ENCODE data around the gene PEX26. TPM values are rescaled to one million over a fixed set of nuclear protein-coding genes. Genes with fewer than 3 reads are reported as not detected.

PEX26 gene
- total RNA-seq, 1 donor from 2014 or later = 44.9 TPM

DNA sequence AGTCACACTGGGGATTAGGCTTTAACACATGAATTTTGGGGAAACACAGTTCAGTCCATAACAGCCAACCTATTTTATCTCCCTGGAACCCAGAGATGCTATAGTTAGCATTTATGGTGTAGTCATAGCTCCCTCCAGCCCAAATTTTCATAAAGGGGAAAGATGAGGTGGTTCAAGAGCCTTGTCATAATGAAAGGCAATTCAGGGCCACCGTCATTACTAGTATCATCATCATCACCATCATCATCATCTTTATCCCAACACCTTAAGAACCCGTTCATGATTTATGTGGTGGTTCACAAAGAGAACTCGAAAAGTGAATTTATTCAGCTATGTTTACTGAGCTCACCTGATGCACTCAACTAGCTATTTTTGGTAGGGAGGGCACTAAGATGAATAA is 30.4 kb downstream of the PEX26 start:
- H3K9me3 Mint-ChIP-seq = peaks cover 3% of the 10 kb centered on the region
- H3K27ac Mint-ChIP-seq (ENCODE audit: unreplicated experiment) = no peak overlapping the region
- no peak for DNase-seq (ENCODE audit: low read depth, low spot score)
- H3K36me3 Mint-ChIP-seq (ENCODE audit: low read depth) = peaks cover 8% of the 10 kb centered on the region
- H3K4me3 Mint-ChIP-seq = no peak overlapping the region
- TF ChIP-seq, protein P1, sequence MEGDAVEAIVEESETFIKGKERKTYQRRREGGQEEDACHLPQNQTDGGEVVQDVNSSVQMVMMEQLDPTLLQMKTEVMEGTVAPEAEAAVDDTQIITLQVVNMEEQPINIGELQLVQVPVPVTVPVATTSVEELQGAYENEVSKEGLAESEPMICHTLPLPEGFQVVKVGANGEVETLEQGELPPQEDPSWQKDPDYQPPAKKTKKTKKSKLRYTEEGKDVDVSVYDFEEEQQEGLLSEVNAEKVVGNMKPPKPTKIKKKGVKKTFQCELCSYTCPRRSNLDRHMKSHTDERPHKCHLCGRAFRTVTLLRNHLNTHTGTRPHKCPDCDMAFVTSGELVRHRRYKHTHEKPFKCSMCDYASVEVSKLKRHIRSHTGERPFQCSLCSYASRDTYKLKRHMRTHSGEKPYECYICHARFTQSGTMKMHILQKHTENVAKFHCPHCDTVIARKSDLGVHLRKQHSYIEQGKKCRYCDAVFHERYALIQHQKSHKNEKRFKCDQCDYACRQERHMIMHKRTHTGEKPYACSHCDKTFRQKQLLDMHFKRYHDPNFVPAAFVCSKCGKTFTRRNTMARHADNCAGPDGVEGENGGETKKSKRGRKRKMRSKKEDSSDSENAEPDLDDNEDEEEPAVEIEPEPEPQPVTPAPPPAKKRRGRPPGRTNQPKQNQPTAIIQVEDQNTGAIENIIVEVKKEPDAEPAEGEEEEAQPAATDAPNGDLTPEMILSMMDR (conservative IDR thresholded peaks at IDR 0.05) = no peak
- peaks cover 9% of the 10 kb centered on the region for H3K4me1 Mint-ChIP-seq
- peaks cover 25% of the 10 kb centered on the region for H3K27me3 Mint-ChIP-seq (ENCODE audit: low read depth)

DNA sequence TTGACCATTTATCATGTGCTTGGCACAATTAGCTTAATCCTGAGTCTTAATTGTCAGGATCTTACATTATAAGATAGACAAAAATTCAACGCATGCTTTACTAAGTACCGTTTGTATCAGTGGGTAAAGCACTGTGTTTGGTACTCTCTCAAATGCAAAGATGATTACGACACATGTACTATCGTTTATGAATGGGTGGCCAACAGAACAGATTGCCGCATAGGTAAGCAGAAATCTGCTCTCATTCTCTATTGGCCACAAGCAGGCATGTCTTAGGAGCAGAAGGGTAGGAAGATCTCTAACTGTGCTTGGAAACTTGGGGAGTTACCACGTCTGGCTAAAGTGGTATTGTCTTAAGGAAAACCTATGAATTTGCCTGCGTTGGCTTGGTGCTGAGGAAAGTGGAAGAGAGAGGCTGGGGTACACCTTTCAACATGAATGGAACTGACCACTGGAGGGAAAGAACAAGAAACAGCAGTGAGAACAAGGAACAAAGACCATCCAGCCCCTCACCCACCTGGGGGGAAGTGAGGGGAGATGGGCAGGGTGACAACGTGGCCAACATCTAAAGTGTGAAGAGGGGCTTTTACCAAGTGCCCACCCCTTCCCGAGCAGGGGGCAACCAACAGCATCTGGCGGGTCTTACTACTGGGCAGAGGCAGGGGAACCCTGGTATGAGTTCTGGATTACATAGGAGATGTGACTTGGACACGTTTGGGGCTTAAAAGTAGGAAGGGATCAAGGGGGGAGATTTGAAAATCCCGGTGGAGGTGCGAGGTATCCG is 31.8 kb downstream of the PEX26 start:
- peaks cover 3% of the 10 kb centered on the region for H3K9me3 Mint-ChIP-seq
- H3K4me3 Mint-ChIP-seq = peak overlapping the region; percentile 50
- H3K27me3 Mint-ChIP-seq (ENCODE audit: low read depth) = peaks cover 25% of the 10 kb centered on the region
- peaks cover 9% of the 10 kb centered on the region for H3K4me1 Mint-ChIP-seq
- TF ChIP-seq, protein P1 (conservative IDR thresholded peaks at IDR 0.05) = no peak
- no peak for DNase-seq (ENCODE audit: low read depth, low spot score)
- H3K36me3 Mint-ChIP-seq (ENCODE audit: low read depth) = peaks cover 7% of the 10 kb centered on the region
- no peak overlapping the region for H3K27ac Mint-ChIP-seq (ENCODE audit: unreplicated experiment)

DNA sequence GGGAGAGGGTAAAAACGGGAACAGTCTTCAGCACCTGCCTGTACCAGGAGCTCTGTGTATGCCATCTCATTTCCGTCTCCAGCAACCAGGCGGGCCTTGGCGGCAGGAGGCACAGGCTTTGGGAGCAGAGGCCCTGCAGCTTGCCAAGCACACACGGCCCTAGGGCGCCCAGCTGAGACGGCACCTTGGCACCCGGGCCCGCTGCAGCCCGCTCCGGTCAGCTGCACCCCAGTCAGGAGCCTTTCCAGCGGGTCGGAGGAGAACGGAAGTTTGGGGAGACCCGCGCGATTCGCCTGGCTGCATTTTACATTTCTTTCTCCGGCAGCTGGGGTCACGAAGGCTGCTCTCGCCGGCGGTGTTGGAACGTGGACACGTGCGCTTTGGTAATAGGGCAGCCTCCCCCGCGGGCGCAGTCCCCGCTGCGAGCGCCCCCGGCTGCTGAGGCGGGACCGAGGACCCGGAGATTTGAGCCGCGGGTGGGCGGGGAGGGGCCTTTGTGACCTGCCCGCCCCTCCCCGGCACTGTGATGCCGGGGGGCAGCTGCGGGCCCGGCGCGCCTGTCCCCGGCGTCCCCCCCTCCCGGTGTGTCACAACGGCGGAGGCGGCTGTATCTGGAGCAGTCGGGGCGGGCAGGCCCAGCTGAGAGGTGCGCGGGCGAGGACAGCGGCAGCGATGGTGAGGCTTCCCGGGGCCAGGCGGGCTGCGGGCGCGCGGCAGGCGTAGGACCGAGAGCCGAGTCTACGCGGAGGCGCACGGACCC is 32.6 kb downstream of the PEX26 start, which contains the start of gene TUBA8:
TUBA8 (plus strand) TSS at position 616 of the 760 bp plus-strand sequence; CDS start at position 673, 57 bp downstream.
- Mint-ChIP-seq H3K36me3 (ENCODE audit: low read depth) (peaks cover 6% of the 10 kb centered on the region), H3K27ac (ENCODE audit: unreplicated experiment) (no peak within 1 kb of the TSS), H3K4me1 (peaks cover 9% of the 10 kb centered on the region), H3K9me3 (peaks cover 3% of the 10 kb centered on the region), H3K27me3 (ENCODE audit: low read depth) (peaks cover 25% of the 10 kb centered on the region), H3K4me3 (peak within 1 kb of the TSS; percentile 51)
- TF ChIP-seq, protein P1 (conservative IDR thresholded peaks at IDR 0.05) = no peak
- peak; percentile 37 for DNase-seq (ENCODE audit: low read depth, low spot score)

DNA sequence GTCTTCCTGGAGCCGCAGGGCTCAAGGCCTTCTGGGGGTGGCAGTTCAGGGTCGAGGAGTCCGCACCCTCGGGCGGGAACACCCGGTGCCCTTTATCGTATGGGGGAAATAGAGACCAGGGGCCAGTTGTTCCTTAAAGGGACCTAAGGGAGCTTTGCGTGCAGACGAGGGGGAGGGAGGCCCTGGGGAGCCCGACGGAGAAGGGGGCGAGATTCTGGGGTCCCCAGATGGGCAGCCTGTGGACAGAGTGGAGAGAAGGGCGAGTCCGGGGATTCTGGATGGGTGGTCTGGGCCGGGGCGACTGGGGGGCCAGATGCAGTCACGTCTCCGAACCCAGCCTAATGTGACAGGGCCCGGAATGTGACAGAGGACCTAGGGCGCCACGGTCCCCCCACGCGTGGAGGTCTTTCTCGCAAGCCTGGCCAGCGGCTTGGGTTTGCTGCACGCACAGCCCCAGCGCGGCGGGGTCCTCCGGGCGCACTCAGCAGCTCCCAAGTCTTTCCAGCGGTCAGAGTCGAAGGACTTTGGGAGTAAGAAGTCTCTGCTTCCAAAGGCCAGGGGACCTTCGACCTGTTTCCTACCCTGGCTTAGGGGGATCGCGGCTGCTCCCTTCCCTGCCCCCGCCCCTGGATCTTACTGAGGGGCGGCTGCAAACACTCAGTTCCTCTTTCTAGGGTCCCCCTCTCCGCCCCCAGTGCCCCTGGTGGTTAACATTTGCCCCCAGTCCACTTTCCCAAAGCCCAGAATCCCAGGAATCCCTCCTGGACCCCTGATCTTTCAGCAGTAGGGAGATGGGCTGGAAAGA is 33.4 kb downstream of the PEX26 start:
- H3K27me3 Mint-ChIP-seq (ENCODE audit: low read depth) = peaks cover 25% of the 10 kb centered on the region
- H3K4me1 Mint-ChIP-seq = peaks cover 9% of the 10 kb centered on the region
- H3K36me3 Mint-ChIP-seq (ENCODE audit: low read depth) = no peaks in the 10 kb centered on the region
- peak overlapping the region; percentile 51 for H3K4me3 Mint-ChIP-seq
- no peak for DNase-seq (ENCODE audit: low read depth, low spot score)
- no peaks in the 10 kb centered on the region for H3K9me3 Mint-ChIP-seq
- H3K27ac Mint-ChIP-seq (ENCODE audit: unreplicated experiment) = no peak overlapping the region
- TF ChIP-seq, protein P1 (conservative IDR thresholded peaks at IDR 0.05) = no peak

DNA sequence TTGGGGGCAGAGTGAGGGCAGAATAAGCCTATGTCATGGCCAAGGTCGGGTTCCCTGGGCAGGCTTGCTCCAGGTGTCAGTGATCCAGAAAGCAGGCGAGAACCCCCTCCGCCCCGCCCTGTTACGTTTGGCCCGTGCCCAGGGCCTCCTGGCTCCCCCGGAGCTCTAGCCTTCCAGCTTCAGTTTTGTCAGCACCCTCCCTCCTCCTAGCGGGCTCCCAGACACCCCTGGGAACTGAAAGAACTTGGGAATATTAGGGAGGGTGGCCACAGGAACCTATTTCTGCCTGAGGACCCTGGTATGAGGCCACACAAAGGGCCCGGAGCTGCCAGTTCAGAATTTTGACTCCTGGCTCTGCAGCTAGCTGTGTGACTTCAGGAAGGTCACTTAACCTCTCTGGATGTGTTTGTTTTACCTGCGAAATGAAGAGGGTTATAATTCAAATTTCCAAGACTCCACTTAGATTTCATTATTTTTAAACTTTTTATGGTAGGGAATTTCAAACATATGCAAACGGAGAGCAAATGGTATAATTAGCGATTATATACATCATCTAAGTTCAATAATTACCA is 34.1 kb downstream of the PEX26 start:
- Mint-ChIP-seq H3K9me3 (no peaks in the 10 kb centered on the region), H3K27ac (ENCODE audit: unreplicated experiment) (no peak overlapping the region), H3K36me3 (ENCODE audit: low read depth) (no peaks in the 10 kb centered on the region), H3K27me3 (ENCODE audit: low read depth) (peaks cover 25% of the 10 kb centered on the region), H3K4me1 (peaks cover 9% of the 10 kb centered on the region), H3K4me3 (no peak overlapping the region)
- no peak for DNase-seq (ENCODE audit: low read depth, low spot score)
- TF ChIP-seq, protein P1 (conservative IDR thresholded peaks at IDR 0.05) = no peak

Data from neural crest cell (in vitro differentiated cells).